Activated CD4-positive, alpha-beta T cell treated with anti-CD3 and anti-CD28 coated beads for 36 hours (primary cell): ENCODE data around the gene GDF3. TPM values are rescaled to one million over a fixed set of nuclear protein-coding genes. Genes with fewer than 3 reads are reported as not detected.
"Not testable (repeated sequence)": the region's sequence is repeated elsewhere in the genome, so short reads cannot be mapped to it uniquely, and the experiment has no call there.

ENCODE experiments used
- ATAC-seq: fragments of 200-7000 bp; cut with Tn5 transposase; one replicate; pipeline ENCODE4 v1.10.0; 2021; ENCODE audit warnings: mild to moderate bottlenecking, moderate library complexity
- CTCF ChIA-PET: fragments of 350-600 bp; sonication (Branson Sonifier 250); formaldehyde crosslinking; loops from one replicate; lab custom pipeline; 2021; ENCODE audit warnings: antibody characterized with exemption; lab: Charles Lee
- POLR2A ChIA-PET: fragments of 350-600 bp; sonication (Branson Sonifier 250); formaldehyde crosslinking; loops from one replicate; lab custom pipeline; 2021; ENCODE audit warnings: antibody characterized with exemption, inconsistent platforms; lab: Charles Lee
- DNase-seq: peaks from one replicate; pipeline ENCODE4 v3.0.0-alpha.2; 2020
- H3K27ac Mint-ChIP-seq: one replicate; pipeline ENCODE4 v1.8.0; 2021; ENCODE audit warnings: mixed read lengths
- H3K27me3 Mint-ChIP-seq: one replicate; pipeline ENCODE4 v1.8.0; 2021; ENCODE audit warnings: mixed read lengths
- H3K36me3 Mint-ChIP-seq: one replicate; pipeline ENCODE4 v1.8.0; 2021; ENCODE audit warnings: low read depth, mixed read lengths
- H3K4me1 Mint-ChIP-seq: one replicate; pipeline ENCODE4 v1.8.0; 2021; ENCODE audit warnings: mixed read lengths
- H3K4me3 Mint-ChIP-seq: one replicate; pipeline ENCODE4 v1.8.0; 2021; ENCODE audit warnings: mild to moderate bottlenecking, moderate library complexity, mixed read lengths
- H3K9me3 Mint-ChIP-seq: one replicate; pipeline ENCODE4 v1.8.0; 2021; ENCODE audit warnings: low read depth, mixed read lengths
- intact Hi-C, 2 experiments: fragments of 100-400 bp; cut with DNase I in 1 of 2; cut with micrococcal nuclease in 1 of 2; formaldehyde crosslinking; loops; one replicate each; pipeline versions ENCODE4 v1.14.2 to v1.15.1; 2022 to 2024; cut with DNase I, micrococcal nuclease
- total RNA-seq, 2 experiments: library from RNA; stranded (reverse); gene quantifications; one replicate each; pipeline ENCODE4 v1.2.3, GENCODE V29; 2021

GDF3 gene
- total RNA-seq, 2 experiments from 2014 or later = not detected

DNA sequence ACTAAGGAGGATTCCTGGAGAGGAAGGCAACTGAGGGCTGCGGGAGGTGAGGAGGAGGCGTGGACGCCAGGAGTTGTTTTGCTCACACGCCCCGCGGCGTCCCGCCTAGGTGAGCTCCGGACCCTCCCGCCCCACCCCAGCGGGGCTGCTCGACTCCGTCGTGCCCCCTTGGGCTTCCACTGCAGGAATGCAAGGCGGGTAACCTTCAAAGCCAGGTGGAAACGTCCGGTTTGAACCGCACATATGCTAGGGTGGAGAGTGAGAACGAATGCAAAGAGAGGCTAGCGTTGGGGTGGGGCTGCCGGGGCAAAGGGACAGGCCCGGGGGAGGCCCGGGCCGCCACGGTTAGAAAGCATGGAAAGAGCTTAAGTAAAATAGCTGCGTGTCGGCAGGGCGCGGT lies 10.3 kb upstream of the GDF3 start:
- no peaks in the 10 kb centered on the region for H3K9me3 Mint-ChIP-seq
- no peaks in the 10 kb centered on the region for H3K4me1 Mint-ChIP-seq
- H3K27ac Mint-ChIP-seq = no peak overlapping the region
- DNase-seq = no peak
- H3K27me3 Mint-ChIP-seq = no peaks in the 10 kb centered on the region
- POLR2A ChIA-PET = no interaction called here
- ATAC-seq = no peak
- no peaks in the 10 kb centered on the region for H3K36me3 Mint-ChIP-seq
- H3K4me3 Mint-ChIP-seq = no peak overlapping the region
- intact Hi-C loops = no loop called here
- CTCF ChIA-PET = interaction anchor here (0.6 kb wide), 1 partner anchor 88 kb away, joined by 3 read pairs; no protein-coding TSS in a partner anchor

DNA sequence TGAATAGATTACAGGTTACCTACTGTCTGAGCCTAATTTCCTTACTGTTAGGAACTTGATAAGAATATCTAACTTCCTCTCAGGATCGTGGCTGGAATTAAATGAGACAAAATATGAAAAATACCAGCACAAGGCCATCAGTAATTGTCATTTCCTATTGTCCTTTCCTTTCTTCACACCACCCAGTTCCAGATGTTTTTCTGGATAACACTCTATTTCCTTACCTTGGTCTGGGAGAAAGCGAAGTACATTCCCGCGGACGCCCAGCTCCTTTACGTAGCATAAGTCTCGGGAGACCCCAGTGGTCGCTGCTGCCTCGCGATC lies 376 bp downstream of the GDF3 start:
- Mint-ChIP-seq H3K4me1 (peaks cover 2% of the 10 kb centered on the region), H3K4me3 (no peak overlapping the region), H3K27ac (no peak overlapping the region), H3K9me3 (no peaks in the 10 kb centered on the region), H3K36me3 (no peaks in the 10 kb centered on the region), H3K27me3 (peaks cover 2% of the 10 kb centered on the region)
- no peak for ATAC-seq
- ChIA-PET POLR2A (no interaction called here), CTCF (interaction anchor here (0.5 to 1.1 kb wide), 2 partner anchors 46 to 113 kb away, joined by 3 read pairs; no protein-coding TSS in a partner anchor)
- intact Hi-C loops = no loop called here
- DNase-seq = no peak

DNA sequence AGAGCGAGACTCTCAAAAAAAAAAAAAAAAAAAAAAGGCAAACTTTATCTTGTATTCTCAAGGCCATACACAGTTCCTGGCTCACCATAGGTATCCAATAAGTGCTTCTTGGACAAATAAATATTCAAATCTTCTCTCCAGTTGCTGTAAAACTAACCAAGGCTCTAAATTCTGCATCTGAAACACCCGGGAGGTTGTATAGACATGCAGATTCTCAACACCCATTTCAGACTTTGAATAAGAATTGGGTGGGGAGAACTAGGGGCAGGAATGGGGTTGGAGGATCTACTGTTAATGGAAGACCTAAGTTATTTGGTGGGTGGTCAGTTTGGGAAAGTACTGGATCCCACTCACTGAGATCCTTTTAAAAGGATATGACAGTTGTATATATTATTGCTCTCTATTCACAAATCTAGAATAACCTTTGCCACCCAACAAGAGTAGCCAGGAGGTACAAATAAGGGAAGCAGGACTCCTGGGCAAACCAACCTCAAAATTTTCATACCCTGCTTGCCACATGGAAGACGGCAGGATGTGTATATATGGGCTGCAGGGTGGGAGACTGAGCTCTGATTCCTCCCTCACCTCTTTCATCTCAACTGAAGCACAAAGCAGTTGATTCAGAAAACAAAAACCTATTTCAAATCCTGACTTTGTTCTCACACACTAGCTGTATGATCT lies 879 bp downstream of the GDF3 start:
- DNase-seq (no peak), ATAC-seq (no peak)
- Mint-ChIP-seq H3K27ac (no peak overlapping the region), H3K4me1 (peaks cover 2% of the 10 kb centered on the region), H3K9me3 (no peaks in the 10 kb centered on the region), H3K36me3 (no peaks in the 10 kb centered on the region), H3K4me3 (no peak overlapping the region), H3K27me3 (peaks cover 2% of the 10 kb centered on the region)
- intact Hi-C loops = no loop called here
- CTCF ChIA-PET = interaction anchor here (0.5 kb wide), 2 partner anchors 46 to 111 kb away, joined by 3 read pairs; no protein-coding TSS in a partner anchor
- POLR2A ChIA-PET = no interaction called here

DNA sequence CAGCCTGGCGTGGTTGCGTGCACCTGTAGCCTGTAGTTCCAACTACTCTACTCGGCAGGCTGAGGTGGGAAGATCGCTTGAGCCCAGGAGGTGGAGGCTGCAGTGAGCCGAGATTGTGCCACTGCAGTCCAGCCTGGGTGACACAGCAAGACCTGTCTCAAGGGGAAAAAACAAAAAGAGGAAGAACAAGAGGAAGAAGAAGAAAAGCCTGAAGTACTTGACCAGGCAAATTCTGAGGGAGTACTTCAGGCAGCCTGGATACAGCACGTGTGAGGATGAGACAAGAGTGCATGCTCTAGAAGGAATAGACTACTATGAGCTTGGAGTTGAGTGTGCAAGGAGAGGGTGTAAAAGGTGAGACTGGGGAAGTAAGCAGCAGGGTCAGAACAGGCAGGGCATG lies 1.8 kb downstream of the GDF3 start:
- Mint-ChIP-seq H3K9me3 (no peaks in the 10 kb centered on the region), H3K27ac (no peak overlapping the region), H3K4me3 (no peak overlapping the region), H3K36me3 (no peaks in the 10 kb centered on the region), H3K4me1 (peaks cover 2% of the 10 kb centered on the region), H3K27me3 (peaks cover 2% of the 10 kb centered on the region)
- CTCF ChIA-PET = interaction anchor here (0.5 kb wide), 1 partner anchor 112 kb away, joined by 3 read pairs; no protein-coding TSS in a partner anchor
- intact Hi-C loops = no loop called here
- DNase-seq (no peak), ATAC-seq (no peak)
- POLR2A ChIA-PET = no interaction called here

DNA sequence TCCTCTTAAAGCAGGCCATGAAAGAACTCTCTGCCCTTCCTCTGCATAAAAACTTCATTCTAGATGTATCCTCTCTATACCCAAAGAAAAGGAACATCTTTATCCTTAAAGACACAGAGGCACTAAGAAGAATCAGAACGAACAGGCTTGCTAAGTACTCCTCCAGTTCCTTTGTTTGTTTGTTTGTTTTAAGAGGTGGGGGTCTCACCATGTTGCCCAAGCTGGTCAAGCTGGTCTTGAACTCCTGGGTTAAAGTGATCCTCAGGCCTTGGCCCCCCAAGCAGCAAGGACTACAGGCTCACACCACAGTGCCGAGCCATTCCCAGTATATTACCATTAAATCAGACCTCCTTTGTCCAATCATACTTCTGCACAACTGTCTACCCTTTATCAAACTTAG lies 14.0 kb downstream of the GDF3 start:
- ATAC-seq = no peak
- DNase-seq = no peak
- ChIA-PET POLR2A (no interaction called here), CTCF (no interaction called here)
- H3K27me3 Mint-ChIP-seq = no peaks in the 10 kb centered on the region
- no peak overlapping the region for H3K27ac Mint-ChIP-seq
- H3K36me3 Mint-ChIP-seq = no peaks in the 10 kb centered on the region
- H3K4me3 Mint-ChIP-seq = no peak overlapping the region
- no peaks in the 10 kb centered on the region for H3K9me3 Mint-ChIP-seq
- intact Hi-C loops = no loop called here
- H3K4me1 Mint-ChIP-seq = peaks cover 11% of the 10 kb centered on the region

DNA sequence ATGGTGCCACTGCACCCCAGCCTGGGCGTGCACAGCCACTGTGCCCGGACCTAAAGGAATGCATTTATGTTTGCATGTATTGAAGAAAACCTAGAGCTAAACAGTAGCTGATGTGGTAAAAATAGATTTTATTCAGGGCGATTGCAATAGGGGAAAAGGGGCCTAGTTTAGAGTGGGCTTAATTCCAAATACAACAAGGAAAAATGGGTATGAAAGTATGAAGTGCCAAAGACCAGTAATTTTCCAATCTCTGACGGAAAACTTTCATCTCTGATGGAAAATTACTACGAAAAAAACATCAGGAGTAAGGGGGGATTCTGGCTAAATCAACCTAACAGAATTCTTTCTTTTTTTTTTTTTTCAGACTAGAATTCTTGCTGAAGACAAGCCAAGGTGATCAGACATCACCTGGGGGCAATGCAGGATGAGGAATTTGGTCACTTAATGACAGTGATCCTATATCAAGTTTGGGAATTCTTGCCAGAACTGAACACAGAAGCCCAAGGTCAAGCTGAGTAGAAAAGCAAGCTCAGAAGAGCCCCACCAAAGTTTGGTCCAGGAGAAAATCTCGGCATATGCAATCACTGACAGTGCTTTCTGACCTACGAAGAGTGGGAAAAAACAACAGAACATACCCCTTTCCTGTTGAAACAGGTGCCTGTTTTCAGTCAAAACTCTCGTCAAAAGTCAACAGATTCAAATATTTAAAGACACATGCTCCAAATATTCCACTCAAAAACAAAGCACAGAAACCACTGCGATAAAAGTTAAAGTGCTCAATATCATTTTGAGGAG lies 16.1 kb downstream of the GDF3 start:
- no peak overlapping the region for H3K27ac Mint-ChIP-seq
- ChIA-PET CTCF (interaction anchor here (1.8 to 2.6 kb wide), 2 partner anchors 126 to 129 kb away, joined by 11 to 17 read pairs; no protein-coding TSS in a partner anchor), POLR2A (no interaction called here)
- H3K4me3 Mint-ChIP-seq = no peak overlapping the region
- ATAC-seq = no peak
- no peaks in the 10 kb centered on the region for H3K9me3 Mint-ChIP-seq
- H3K36me3 Mint-ChIP-seq = no peaks in the 10 kb centered on the region
- H3K4me1 Mint-ChIP-seq = peaks cover 11% of the 10 kb centered on the region
- H3K27me3 Mint-ChIP-seq = peaks cover 2% of the 10 kb centered on the region
- DNase-seq = no peak
- intact Hi-C loops = loop anchor here in 1 of 2 experiments (10.0 kb wide), 1 partner anchor 315 kb away; no protein-coding TSS in a partner anchor

DNA sequence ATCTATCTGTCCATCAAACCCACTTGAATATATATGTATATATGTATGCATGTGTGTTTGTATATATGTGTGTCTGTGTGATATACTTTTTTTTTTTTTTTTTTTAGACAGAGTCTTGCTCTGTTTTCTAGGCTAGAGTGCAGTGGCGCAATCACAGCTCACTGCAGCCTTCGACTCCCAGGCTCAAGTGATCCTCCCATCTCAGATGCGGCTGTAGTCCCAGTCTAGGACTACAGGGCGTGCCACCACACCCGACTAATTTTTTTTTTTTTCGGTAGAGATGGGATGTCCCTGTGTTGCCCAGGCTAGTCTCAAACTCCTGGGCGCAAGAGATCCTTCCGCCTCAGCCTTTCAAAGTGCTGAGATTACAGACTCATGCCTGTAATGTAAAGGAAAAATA lies 16.8 kb downstream of the GDF3 start:
- H3K4me1 Mint-ChIP-seq = peaks cover 11% of the 10 kb centered on the region
- no peak overlapping the region for H3K27ac Mint-ChIP-seq

DNA sequence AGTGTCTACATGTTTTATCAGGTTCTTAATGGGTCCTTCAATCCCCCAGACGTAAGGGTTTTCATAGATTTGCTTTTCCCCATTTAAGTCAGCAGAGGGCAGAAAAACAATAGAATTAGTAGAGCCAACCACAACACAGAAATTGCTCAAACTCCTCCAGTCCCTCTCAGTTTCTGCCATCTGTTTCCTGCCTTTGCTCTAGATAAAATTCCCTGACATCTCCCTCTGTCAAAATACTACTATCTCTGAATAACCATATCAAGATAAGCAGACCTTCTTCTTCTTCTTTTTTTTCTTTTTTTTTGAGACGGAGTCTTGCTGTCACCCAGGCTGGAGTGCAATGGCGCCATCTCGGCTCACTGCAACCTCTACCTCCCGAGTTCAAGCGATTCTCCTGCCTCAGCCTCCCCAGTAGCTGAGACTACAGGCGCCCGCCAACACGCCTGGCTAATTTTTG lies 18.1 kb downstream of the GDF3 start:
- intact Hi-C loops = loop anchor here (1.0 to 10.0 kb wide), 2 partner anchors 130 to 317 kb away; no protein-coding TSS in a partner anchor
- H3K27me3 Mint-ChIP-seq, H3K27ac Mint-ChIP-seq, H3K36me3 Mint-ChIP-seq, H3K9me3 Mint-ChIP-seq, POLR2A ChIA-PET: not testable (repeated sequence)
- peaks cover 11% of the 10 kb centered on the region for H3K4me1 Mint-ChIP-seq
- CTCF ChIA-PET = interaction anchor here (0.7 to 2.6 kb wide), 4 partner anchors 123 to 131 kb away, joined by 3 to 17 read pairs (median 4); no protein-coding TSS in a partner anchor
- H3K4me3 Mint-ChIP-seq = peak overlapping the region; percentile 48
- peak; percentile 18 for DNase-seq
- peak; percentile 80 for ATAC-seq

More for the DNA sequence above, 16.8 kb downstream of the GDF3 start:
- Mint-ChIP-seq H3K36me3 (no peaks in the 10 kb centered on the region), H3K27me3 (peaks cover 2% of the 10 kb centered on the region), H3K4me3 (no peak overlapping the region), H3K9me3 (no peaks in the 10 kb centered on the region)
- DNase-seq (no peak), ATAC-seq (no peak)
- POLR2A ChIA-PET = no interaction called here
- intact Hi-C loops = loop anchor here in 1 of 2 experiments (10.0 kb wide), 1 partner anchor 316 kb away; no protein-coding TSS in a partner anchor
- CTCF ChIA-PET = interaction anchor here (1.8 to 2.6 kb wide), 2 partner anchors 126 to 129 kb away, joined by 11 to 17 read pairs; no protein-coding TSS in a partner anchor

DNA sequence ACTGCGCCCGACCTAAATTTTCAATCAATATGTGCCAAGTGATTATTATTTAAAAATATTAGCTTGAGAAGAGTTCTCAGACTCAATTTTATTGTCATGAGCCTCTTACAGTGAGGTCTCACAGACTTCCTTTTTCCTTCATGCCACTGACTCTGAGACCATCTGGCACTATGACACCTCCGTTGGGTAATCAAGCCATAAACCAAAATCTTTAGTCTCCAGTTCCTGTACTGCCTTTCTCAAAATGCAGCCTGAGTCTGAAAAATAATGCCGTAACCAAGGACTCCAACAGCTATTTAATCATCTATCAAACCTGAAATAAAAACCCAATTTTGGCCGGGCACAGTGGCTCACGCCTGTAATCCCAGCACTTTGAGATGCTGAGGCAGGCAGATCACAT lies 20.1 kb downstream of the GDF3 start:
- intact Hi-C loops = loop anchor here in 1 of 2 experiments (10.0 kb wide), 1 partner anchor 319 kb away; no protein-coding TSS in a partner anchor
- DNase-seq, H3K27me3 Mint-ChIP-seq, H3K4me3 Mint-ChIP-seq, H3K36me3 Mint-ChIP-seq, H3K9me3 Mint-ChIP-seq, POLR2A ChIA-PET, H3K27ac Mint-ChIP-seq, ATAC-seq: not testable (repeated sequence)
- H3K4me1 Mint-ChIP-seq = peaks cover 11% of the 10 kb centered on the region
- CTCF ChIA-PET = interaction anchor here (1.2 to 1.6 kb wide), 3 partner anchors 25 to 133 kb away, joined by 3 to 7 read pairs (median 4); no protein-coding TSS in a partner anchor

DNA sequence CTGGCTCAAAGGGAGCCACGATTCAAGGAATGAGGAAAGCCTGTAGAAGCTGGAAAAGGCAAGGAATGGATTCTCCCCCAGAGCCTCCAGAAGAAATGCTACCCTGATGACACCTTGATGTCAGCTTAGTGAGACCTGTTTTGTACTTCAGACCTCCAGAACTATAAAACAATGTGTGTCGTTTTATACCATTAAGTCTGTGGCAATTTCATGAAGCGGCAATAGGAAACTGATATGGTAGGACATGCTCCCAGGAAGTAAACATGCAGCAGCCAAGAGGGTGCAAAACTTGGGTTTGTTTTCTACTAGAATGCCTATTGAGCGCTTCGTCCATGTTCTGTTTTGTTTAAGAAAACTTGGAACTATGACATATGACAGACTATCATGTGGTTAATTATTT lies 27.4 kb downstream of the GDF3 start:
- ATAC-seq = no peak
- Mint-ChIP-seq H3K27ac (no peak overlapping the region), H3K36me3 (no peaks in the 10 kb centered on the region), H3K4me1 (no peaks in the 10 kb centered on the region), H3K4me3 (no peak overlapping the region), H3K27me3 (no peaks in the 10 kb centered on the region), H3K9me3 (no peaks in the 10 kb centered on the region)
- ChIA-PET POLR2A (no interaction called here), CTCF (interaction anchor here (1.1 kb wide), 1 partner anchor 139 kb away, joined by 3 read pairs; no protein-coding TSS in a partner anchor)
- no peak for DNase-seq
- intact Hi-C loops = no loop called here

DNA sequence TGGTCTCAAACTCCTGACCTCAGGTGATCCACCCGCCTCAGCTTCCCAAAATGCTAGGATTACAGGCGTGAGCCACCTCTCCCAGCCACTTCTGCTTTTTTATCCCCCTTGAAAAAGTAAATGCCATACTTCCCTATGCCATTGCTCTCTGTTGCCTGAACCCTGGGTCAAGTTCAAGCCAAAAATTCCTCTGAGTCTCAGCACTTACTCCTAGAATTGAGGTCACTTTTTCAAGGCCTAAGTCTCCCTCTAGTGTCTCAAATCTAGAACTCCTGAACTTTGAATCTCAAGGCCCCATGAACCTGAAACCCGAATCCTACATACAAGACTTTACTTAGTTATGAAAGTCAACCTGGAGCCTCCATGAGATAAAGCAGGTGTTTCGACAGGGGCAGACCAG lies 28.4 kb downstream of the GDF3 start:
- DNase-seq (no peak), ATAC-seq (no peak)
- H3K9me3 Mint-ChIP-seq = no peaks in the 10 kb centered on the region
- no peak overlapping the region for H3K4me3 Mint-ChIP-seq
- POLR2A ChIA-PET = no interaction called here
- H3K4me1 Mint-ChIP-seq = no peaks in the 10 kb centered on the region
- intact Hi-C loops = no loop called here
- H3K27me3 Mint-ChIP-seq = no peaks in the 10 kb centered on the region
- no peak overlapping the region for H3K27ac Mint-ChIP-seq
- no peaks in the 10 kb centered on the region for H3K36me3 Mint-ChIP-seq
- CTCF ChIA-PET = interaction anchor here (1.6 kb wide), 1 partner anchor 25 kb away, joined by 4 read pairs; no protein-coding TSS in a partner anchor
